NCI-H524 (cell line): ENCODE results near the gene ZNF441.
"Not testable (repeated sequence)": the region's sequence is repeated elsewhere in the genome, so short reads cannot be mapped to it uniquely, and the experiment has no call there.

Experiments
- DNase-seq, 2 experiments: peaks; one replicate each; lab custom pipeline; 2025; lab: John Stamatoyannopoulos, UW

ZNF441 gene

GRCh38 chr19:11766597-11767591 is at the start of gene ZNF441:
Gene ZNF441, plus strand, starts transcription at chr19:11767000. Its CDS starts 194 bp downstream, at chr19:11767194.
- DNase-seq, result peak; percentile 89 to 96

- DNase-seq, result no peak
Observed at GRCh38 chr19:11721681-11722080, 45.1 kb upstream of the ZNF441 start.

GRCh38 chr19:11722414-11722813 is 44.4 kb upstream of the ZNF441 start:
- no peak for DNase-seq

GRCh38 chr19:11729586-11729985 is 37.2 kb upstream of the ZNF441 start:
- DNase-seq, result no peak

GRCh38 chr19:11735375-11735774 is 31.4 kb upstream of the ZNF441 start:
- DNase-seq, result no peak

- peak; percentile 3 to 55 for DNase-seq
Observed at GRCh38 chr19:11736696-11737095, 30.1 kb upstream of the ZNF441 start.

GRCh38 chr19:11737964-11738745 is 28.6 kb upstream of the ZNF441 start:
- DNase-seq, result peak; percentile 32 to 56

GRCh38 chr19:11738746-11739620 is 27.8 kb upstream of the ZNF441 start, which contains the start of gene ZNF823:
Gene ZNF823, minus strand, starts transcription at chr19:11738946. Its CDS starts 127 bp downstream, at chr19:11738819.
- peak; percentile 98 to 100 for DNase-seq

- no peak for DNase-seq
Observed at GRCh38 chr19:11745869-11746268, 20.9 kb upstream of the ZNF441 start.

GRCh38 chr19:11747277-11747676 is 19.5 kb upstream of the ZNF441 start:
- no peak for DNase-seq

- no peak for DNase-seq
Observed at GRCh38 chr19:11749751-11750150, 17.0 kb upstream of the ZNF441 start.

- DNase-seq, result no peak
Observed at GRCh38 chr19:11752244-11752736, 14.5 kb upstream of the ZNF441 start.

GRCh38 chr19:11754663-11755062 is 12.1 kb upstream of the ZNF441 start:
- no peak for DNase-seq

- no peak for DNase-seq
Observed at GRCh38 chr19:11756965-11757364, 9.8 kb upstream of the ZNF441 start.

GRCh38 chr19:11759805-11760204 is 7.0 kb upstream of the ZNF441 start:
- DNase-seq, result no peak

- DNase-seq, result no peak
Observed at GRCh38 chr19:11763117-11763516, 3.7 kb upstream of the ZNF441 start.

- DNase-seq, result no peak
Observed at GRCh38 chr19:11763611-11764010, 3.2 kb upstream of the ZNF441 start.

GRCh38 chr19:11767633-11768133 is 883 bp downstream of the ZNF441 start:
- peak in 1 of 2 experiments; percentile 26 for DNase-seq

GRCh38 chr19:11769995-11770394 is 3.2 kb downstream of the ZNF441 start:
- DNase-seq, result no peak

- DNase-seq, result not testable (repeated sequence)
Observed at GRCh38 chr19:11771520-11771919, 4.7 kb downstream of the ZNF441 start.

- DNase-seq, result not testable (repeated sequence)
Observed at GRCh38 chr19:11776669-11777068, 9.9 kb downstream of the ZNF441 start.
